Neural cell (in vitro differentiated cells): Measurements from ENCODE around the gene FRMPD4. TPM values are rescaled to one million over a fixed set of nuclear protein-coding genes. Genes with fewer than 3 reads are reported as not detected.

ENCODE experiments used
- H2AFZ ChIP-seq: fragments of 200-600, 300-800 bp; sonication (generic), shearing (Covaris generic); 2 replicates; pipeline ENCODE4 v1.6.0; 2014; ENCODE audit warnings: low read depth, mild to moderate bottlenecking, antibody characterized with exemption, low read length, moderate library complexity
- H3F3A ChIP-seq: fragments of 200-600 bp; shearing (Covaris generic); 2 replicates; pipeline ENCODE4 v1.6.1; 2016; ENCODE audit warnings: mild to moderate bottlenecking, moderate library complexity, mixed read lengths, antibody characterized with exemption, low read length; ENCODE audit not compliant: insufficient read depth, poor library complexity, severe bottlenecking
- H3K27ac ChIP-seq: fragments of 200-600, 300-800 bp; sonication (generic), shearing (Covaris generic); 2 replicates; pipeline ENCODE4 v1.5.1; 2014; ENCODE audit warnings: mild to moderate bottlenecking, low read length, moderate library complexity
- H3K27me3 ChIP-seq: fragments of 300-800, 200-600 bp; sonication (generic), shearing (Covaris generic); 2 replicates; pipeline ENCODE4 v1.6.0; 2014; ENCODE audit warnings: mild to moderate bottlenecking, low read depth, low read length, moderate library complexity; ENCODE audit not compliant: insufficient read depth
- H3K36me3 ChIP-seq: fragments of 300-800, 200-600 bp; sonication (generic), shearing (Covaris generic); 2 replicates; pipeline ENCODE4 v1.5.1; 2014; ENCODE audit warnings: mild to moderate bottlenecking, antibody characterized with exemption, low read length, moderate library complexity; ENCODE audit not compliant: insufficient read depth
- H3K4me2 ChIP-seq: fragments of 300-800, 200-600 bp; sonication (generic), shearing (Covaris generic); 2 replicates; pipeline ENCODE4 v1.6.0; 2014; ENCODE audit warnings: mild to moderate bottlenecking, low read length
- H3K4me3 ChIP-seq: fragments of 300-800, 200-600 bp; sonication (generic), shearing (Covaris generic); 2 replicates; pipeline ENCODE4 v1.5.1; 2014; ENCODE audit warnings: mild to moderate bottlenecking, low read length, moderate library complexity
- H3K79me2 ChIP-seq: fragments of 200-600 bp; shearing (Covaris generic); replicated peaks from 2 replicates; pipeline ENCODE4 v1.6.0; 2014; ENCODE audit warnings: mild to moderate bottlenecking, low read length, moderate library complexity; ENCODE audit not compliant: insufficient read depth
- H3K9ac ChIP-seq: fragments of 300-800, 200-600 bp; sonication (generic), shearing (Covaris generic); 2 replicates; pipeline ENCODE4 v1.6.1; 2016; ENCODE audit warnings: mild to moderate bottlenecking, low read length, mixed read lengths
- H3K9me2 ChIP-seq: fragments of 200-600 bp; shearing (Covaris generic); 2 replicates; pipeline ENCODE4 v1.6.1; 2016; ENCODE audit warnings: mild to moderate bottlenecking, low read length, mixed read lengths; ENCODE audit not compliant: insufficient read depth
- H3K9me3 ChIP-seq: fragments of 200-600, 300-800 bp; sonication (generic), shearing (Covaris generic); 2 replicates; pipeline ENCODE4 v1.6.1; 2016; ENCODE audit warnings: mild to moderate bottlenecking, mixed run types, low read length, moderate library complexity, mixed read lengths
- H4K20me1 ChIP-seq: fragments of 200-600 bp; shearing (Covaris generic); 2 replicates; pipeline ENCODE4 v1.6.1; 2016; ENCODE audit warnings: mild to moderate bottlenecking, mixed run types; ENCODE audit not compliant: insufficient read depth
- EP300 ChIP-seq: fragments of 450-650 bp; conservative IDR thresholded peaks from 2 replicates; pipeline ENCODE4 v1.6.1; 2014; ENCODE audit warnings: antibody characterized with exemption, mild to moderate bottlenecking, moderate library complexity; ENCODE audit not compliant: poor library complexity, severe bottlenecking
- EZH2 ChIP-seq: fragments of 200-600, 300-800 bp; shearing (Covaris generic), sonication (generic); IDR thresholded peaks from 2 replicates; pipeline ENCODE4 v1.6.1; 2014; ENCODE audit warnings: antibody characterized with exemption, low read length, borderline replicate concordance, mild to moderate bottlenecking; ENCODE audit not compliant: insufficient read depth, poor library complexity, severe bottlenecking
- MXI1 ChIP-seq: fragments of 450-650 bp; conservative IDR thresholded peaks from 2 replicates; pipeline ENCODE4 v1.6.1; 2014; ENCODE audit warnings: antibody characterized with exemption, mild to moderate bottlenecking; ENCODE audit not compliant: poor library complexity, severe bottlenecking
- POLR2AphosphoS5 ChIP-seq: IDR thresholded peaks from 2 replicates; pipeline ENCODE4 v1.6.1; 2012
- RAD21 ChIP-seq: fragments of 450-650 bp; conservative IDR thresholded peaks from 2 replicates; pipeline ENCODE4 v1.6.1; 2014; ENCODE audit warnings: antibody characterized with exemption, mild to moderate bottlenecking, moderate library complexity
- SMC3 ChIP-seq: fragments of 450-650 bp; conservative IDR thresholded peaks from 2 replicates; pipeline ENCODE4 v1.6.1; 2014; ENCODE audit warnings: antibody characterized with exemption, mild to moderate bottlenecking, moderate library complexity; ENCODE audit not compliant: poor library complexity
- TAF1 ChIP-seq: IDR thresholded peaks from 2 replicates; pipeline ENCODE4 v1.6.1; 2012; ENCODE audit warnings: low read depth
- polyA plus RNA-seq: library from polyadenylated mRNA; depleted of rRNA; stranded (reverse); fragments of >200 nt; gene quantifications from 2 replicates; pipeline ENCODE4 v1.2.3, GENCODE V29; 2014
- TF ChIP-seq, protein P1 (sequence below): IDR thresholded peaks from 2 replicates; pipeline ENCODE4 v1.6.1; 2012; ENCODE audit warnings: borderline replicate concordance
- TF ChIP-seq, protein P2 (sequence below): fragments of 450-650 bp; IDR thresholded peaks from 2 replicates; pipeline ENCODE4 v1.5.1; 2014; ENCODE audit warnings: antibody characterized with exemption, mild to moderate bottlenecking, moderate library complexity; ENCODE audit not compliant: poor library complexity, severe bottlenecking

FRMPD4 gene
- polyA plus RNA-seq, 1 donor from 2014 or later, result 1.2 TPM

DNA sequence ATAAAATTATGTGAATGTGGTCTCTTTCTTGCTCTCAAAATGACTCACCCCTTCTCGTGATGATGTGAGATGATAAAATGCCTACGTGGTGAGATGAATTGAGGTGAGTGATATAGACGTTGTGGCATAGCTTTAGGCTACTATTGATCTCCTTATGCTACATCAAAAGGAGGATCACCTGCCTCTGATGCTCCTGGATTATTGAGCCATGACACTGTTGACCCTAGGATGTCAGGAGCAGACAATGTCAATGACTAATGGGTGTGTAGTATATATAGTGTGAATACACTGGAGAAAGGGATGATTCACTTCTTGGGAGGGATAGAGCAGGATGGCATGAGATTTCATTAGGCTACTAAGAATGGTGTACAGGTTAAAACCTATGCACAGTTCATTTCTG, 442.3 kb downstream of the FRMPD4 start:
- Histone ChIP-seq H3K4me3 (no peak overlapping the region), H4K20me1 (no peaks in the 10 kb centered on the region), H3K36me3 (no peaks in the 10 kb centered on the region), H3K4me2 (no peak overlapping the region), H3K79me2 (no peaks in the 10 kb centered on the region), H3K9ac (no peak overlapping the region), H2AFZ (no peak overlapping the region), H3K9me3 (no peaks in the 10 kb centered on the region), H3F3A (no peaks in the 10 kb centered on the region), H3K27ac (no peak overlapping the region), H3K27me3 (no peaks in the 10 kb centered on the region), H3K9me2 (no peaks in the 10 kb centered on the region)
- no peak for TF ChIP-seq EZH2
- TF ChIP-seq EP300, result no peak

DNA sequence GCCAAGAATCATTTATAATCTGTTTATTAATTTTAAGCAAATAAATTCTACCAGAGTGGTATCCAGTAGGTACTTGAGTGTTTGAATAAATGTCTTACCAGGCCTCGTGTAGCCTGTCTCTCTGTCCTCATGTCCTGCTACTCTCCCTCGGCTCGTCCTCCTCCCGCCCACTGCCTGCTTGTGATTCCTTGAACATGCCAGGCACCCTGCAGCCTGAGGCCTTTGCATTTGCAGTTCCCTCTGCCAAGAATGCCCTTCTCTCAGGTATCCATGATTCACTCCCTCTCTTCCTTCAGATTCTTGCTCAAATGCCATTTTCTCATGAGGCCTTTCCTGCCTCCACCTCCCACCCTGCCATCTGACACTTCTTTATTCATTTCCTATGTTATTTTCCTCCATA, 443.3 kb downstream of the FRMPD4 start:
- no peaks in the 10 kb centered on the region for H4K20me1 ChIP-seq
- H3K27ac ChIP-seq, result no peak overlapping the region
- no peak overlapping the region for H3K4me3 ChIP-seq
- H3K4me2 ChIP-seq, result no peak overlapping the region
- H3K9ac ChIP-seq, result no peak overlapping the region
- H3K9me3 ChIP-seq, result no peaks in the 10 kb centered on the region
- H2AFZ ChIP-seq, result no peak overlapping the region
- no peaks in the 10 kb centered on the region for H3K79me2 ChIP-seq
- H3K36me3 ChIP-seq, result no peaks in the 10 kb centered on the region
- no peaks in the 10 kb centered on the region for H3K9me2 ChIP-seq
- TF ChIP-seq, protein P1, sequence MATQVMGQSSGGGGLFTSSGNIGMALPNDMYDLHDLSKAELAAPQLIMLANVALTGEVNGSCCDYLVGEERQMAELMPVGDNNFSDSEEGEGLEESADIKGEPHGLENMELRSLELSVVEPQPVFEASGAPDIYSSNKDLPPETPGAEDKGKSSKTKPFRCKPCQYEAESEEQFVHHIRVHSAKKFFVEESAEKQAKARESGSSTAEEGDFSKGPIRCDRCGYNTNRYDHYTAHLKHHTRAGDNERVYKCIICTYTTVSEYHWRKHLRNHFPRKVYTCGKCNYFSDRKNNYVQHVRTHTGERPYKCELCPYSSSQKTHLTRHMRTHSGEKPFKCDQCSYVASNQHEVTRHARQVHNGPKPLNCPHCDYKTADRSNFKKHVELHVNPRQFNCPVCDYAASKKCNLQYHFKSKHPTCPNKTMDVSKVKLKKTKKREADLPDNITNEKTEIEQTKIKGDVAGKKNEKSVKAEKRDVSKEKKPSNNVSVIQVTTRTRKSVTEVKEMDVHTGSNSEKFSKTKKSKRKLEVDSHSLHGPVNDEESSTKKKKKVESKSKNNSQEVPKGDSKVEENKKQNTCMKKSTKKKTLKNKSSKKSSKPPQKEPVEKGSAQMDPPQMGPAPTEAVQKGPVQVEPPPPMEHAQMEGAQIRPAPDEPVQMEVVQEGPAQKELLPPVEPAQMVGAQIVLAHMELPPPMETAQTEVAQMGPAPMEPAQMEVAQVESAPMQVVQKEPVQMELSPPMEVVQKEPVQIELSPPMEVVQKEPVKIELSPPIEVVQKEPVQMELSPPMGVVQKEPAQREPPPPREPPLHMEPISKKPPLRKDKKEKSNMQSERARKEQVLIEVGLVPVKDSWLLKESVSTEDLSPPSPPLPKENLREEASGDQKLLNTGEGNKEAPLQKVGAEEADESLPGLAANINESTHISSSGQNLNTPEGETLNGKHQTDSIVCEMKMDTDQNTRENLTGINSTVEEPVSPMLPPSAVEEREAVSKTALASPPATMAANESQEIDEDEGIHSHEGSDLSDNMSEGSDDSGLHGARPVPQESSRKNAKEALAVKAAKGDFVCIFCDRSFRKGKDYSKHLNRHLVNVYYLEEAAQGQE, result no peak
- no peak for TF ChIP-seq MXI1
- no peak for TF ChIP-seq EZH2
- TF ChIP-seq RAD21, result no peak
- TF ChIP-seq, protein P2, sequence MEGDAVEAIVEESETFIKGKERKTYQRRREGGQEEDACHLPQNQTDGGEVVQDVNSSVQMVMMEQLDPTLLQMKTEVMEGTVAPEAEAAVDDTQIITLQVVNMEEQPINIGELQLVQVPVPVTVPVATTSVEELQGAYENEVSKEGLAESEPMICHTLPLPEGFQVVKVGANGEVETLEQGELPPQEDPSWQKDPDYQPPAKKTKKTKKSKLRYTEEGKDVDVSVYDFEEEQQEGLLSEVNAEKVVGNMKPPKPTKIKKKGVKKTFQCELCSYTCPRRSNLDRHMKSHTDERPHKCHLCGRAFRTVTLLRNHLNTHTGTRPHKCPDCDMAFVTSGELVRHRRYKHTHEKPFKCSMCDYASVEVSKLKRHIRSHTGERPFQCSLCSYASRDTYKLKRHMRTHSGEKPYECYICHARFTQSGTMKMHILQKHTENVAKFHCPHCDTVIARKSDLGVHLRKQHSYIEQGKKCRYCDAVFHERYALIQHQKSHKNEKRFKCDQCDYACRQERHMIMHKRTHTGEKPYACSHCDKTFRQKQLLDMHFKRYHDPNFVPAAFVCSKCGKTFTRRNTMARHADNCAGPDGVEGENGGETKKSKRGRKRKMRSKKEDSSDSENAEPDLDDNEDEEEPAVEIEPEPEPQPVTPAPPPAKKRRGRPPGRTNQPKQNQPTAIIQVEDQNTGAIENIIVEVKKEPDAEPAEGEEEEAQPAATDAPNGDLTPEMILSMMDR, result no peak
- TF ChIP-seq TAF1, result no peak
- no peak for TF ChIP-seq POLR2AphosphoS5
- no peak for TF ChIP-seq EP300
- H3F3A ChIP-seq, result no peaks in the 10 kb centered on the region
- no peaks in the 10 kb centered on the region for H3K27me3 ChIP-seq

DNA sequence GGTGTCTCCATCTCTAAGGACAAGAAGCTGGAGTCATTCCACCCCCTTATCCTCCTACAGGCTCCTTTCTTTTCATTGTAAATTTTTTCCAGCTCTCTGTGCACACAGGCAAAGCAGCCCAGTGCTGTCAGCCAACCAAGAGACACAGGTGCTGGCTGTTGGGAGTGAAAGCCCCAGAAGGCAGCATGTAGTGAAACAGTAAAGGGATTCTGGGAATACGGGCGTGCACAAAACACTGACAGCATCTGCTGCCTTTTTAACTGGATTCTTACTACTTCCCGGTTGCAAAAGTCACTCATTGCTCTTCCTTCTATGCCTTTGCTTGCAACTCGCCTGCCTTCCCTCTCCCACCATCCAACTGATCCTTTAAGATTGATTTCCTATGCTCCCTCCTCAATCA, 444.4 kb downstream of the FRMPD4 start:
- no peak overlapping the region for H3K4me2 ChIP-seq

More for the DNA sequence above, 444.4 kb downstream of the FRMPD4 start:
- Histone ChIP-seq H3K4me3 (no peak overlapping the region), H3K36me3 (no peaks in the 10 kb centered on the region), H3K27me3 (no peaks in the 10 kb centered on the region), H3K27ac (no peak overlapping the region), H3K9me3 (no peaks in the 10 kb centered on the region), H3K79me2 (no peaks in the 10 kb centered on the region), H3F3A (no peaks in the 10 kb centered on the region), H4K20me1 (no peaks in the 10 kb centered on the region), H3K9me2 (no peaks in the 10 kb centered on the region), H2AFZ (no peak overlapping the region), H3K9ac (no peak overlapping the region)
- no peak for TF ChIP-seq EP300
- TF ChIP-seq, protein P1, result no peak
- no peak for TF ChIP-seq SMC3
- no peak for TF ChIP-seq EZH2
- TF ChIP-seq MXI1, result no peak
- TF ChIP-seq TAF1, result no peak
- TF ChIP-seq, protein P2, result no peak
- no peak for TF ChIP-seq POLR2AphosphoS5
- TF ChIP-seq RAD21, result no peak
